Mesenchymal stem cell (in vitro differentiated cells and primary cell): ENCODE results near the gene TBC1D22A.

Experiments used
- DNase-seq: peaks from one replicate; pipeline ENCODE4 v3.0.0-alpha.2; 2013
- H2AFZ ChIP-seq: one replicate; pipeline ENCODE4 v1.6.1; 2013; ENCODE audit warnings: low read depth, mild to moderate bottlenecking, control low read depth, inconsistent platforms, low read length, moderate library complexity
- H2AK5ac ChIP-seq: 2 replicates; pipeline ENCODE4 v1.6.1; 2013; ENCODE audit warnings: low read length, moderate library complexity, mild to moderate bottlenecking, inconsistent platforms; ENCODE audit not compliant: severe bottlenecking
- H2BK120ac ChIP-seq: one replicate; pipeline ENCODE4 v1.6.1; 2013; ENCODE audit warnings: low read depth, mild to moderate bottlenecking, inconsistent platforms, low read length, moderate library complexity
- H2BK12ac ChIP-seq, 2 experiments: one replicate each; pipeline ENCODE4 v1.6.1; 2013; ENCODE audit warnings: inconsistent platforms in 2 of 2, low read length in 2 of 2, mild to moderate bottlenecking in 2 of 2, moderate library complexity in 2 of 2, control low read depth in 1 of 2
- H2BK15ac ChIP-seq: one replicate; pipeline ENCODE4 v1.6.1; 2013; ENCODE audit warnings: mild to moderate bottlenecking, low read depth, inconsistent platforms; ENCODE audit not compliant: poor library complexity, severe bottlenecking
- H2BK5ac ChIP-seq: 2 replicates; pipeline ENCODE4 v1.6.1; 2013; ENCODE audit warnings: low read depth, mild to moderate bottlenecking, low read length, control low read depth, inconsistent platforms; ENCODE audit not compliant: poor library complexity, severe bottlenecking
- H3K14ac ChIP-seq, 2 experiments: one replicate each; pipeline ENCODE4 v1.6.1; 2013; ENCODE audit warnings: inconsistent platforms in 2 of 2, low read length in 2 of 2, control low read depth in 1 of 2, mild to moderate bottlenecking in 1 of 2, moderate library complexity in 1 of 2
- H3K18ac ChIP-seq, 2 experiments: one replicate each; pipeline ENCODE4 v1.6.1; 2013; ENCODE audit warnings: inconsistent platforms in 2 of 2, low read length in 2 of 2, control low read depth in 1 of 2, low read depth in 1 of 2, mild to moderate bottlenecking in 1 of 2
- H3K23ac ChIP-seq, 2 experiments: one replicate each; pipeline ENCODE4 v1.6.1; 2013; ENCODE audit warnings: inconsistent platforms in 2 of 2, low read length in 2 of 2, mild to moderate bottlenecking in 2 of 2, moderate library complexity in 2 of 2, control low read depth in 1 of 2
- H3K27ac ChIP-seq: 2 replicates; pipeline ENCODE4 v1.5.1; 2013; ENCODE audit warnings: mild to moderate bottlenecking, moderate library complexity, low read length, control low read depth, inconsistent platforms; ENCODE audit not compliant: poor library complexity, severe bottlenecking
- H3K27me3 ChIP-seq, 2 experiments: 2 replicates each; pipeline versions ENCODE4 v1.6.1 to v1.7.0; 2013; ENCODE audit warnings: low read length in 2 of 2, mild to moderate bottlenecking in 2 of 2, moderate library complexity in 2 of 2, control low read depth in 1 of 2, inconsistent platforms in 1 of 2; ENCODE audit not compliant: control insufficient read depth in 1 of 2, insufficient read depth in 1 of 2
- H3K36me3 ChIP-seq, 2 experiments: 2 replicates each; pipeline versions ENCODE4 v1.6.1 to v1.7.0; 2013; ENCODE audit warnings: low read length in 2 of 2, control low read depth in 1 of 2, inconsistent platforms in 1 of 2, low read depth in 1 of 2, mild to moderate bottlenecking in 1 of 2; ENCODE audit not compliant: insufficient read depth in 2 of 2, control insufficient read depth in 1 of 2
- H3K4ac ChIP-seq, 2 experiments: one replicate each; pipeline ENCODE4 v1.6.1; 2013; ENCODE audit warnings: inconsistent platforms in 2 of 2, low read length in 2 of 2, mild to moderate bottlenecking in 2 of 2, moderate library complexity in 2 of 2, control low read depth in 1 of 2, low read depth in 1 of 2
- H3K4me1 ChIP-seq: 2 replicates; pipeline ENCODE4 v1.6.1; 2013; ENCODE audit warnings: low read depth, low read length, control low read depth; ENCODE audit not compliant: control insufficient read depth, insufficient read depth
- H3K4me2 ChIP-seq: 2 replicates; pipeline ENCODE4 v1.6.1; 2013; ENCODE audit warnings: low read length, mild to moderate bottlenecking, inconsistent platforms; ENCODE audit not compliant: poor library complexity, severe bottlenecking
- H3K4me3 ChIP-seq, 2 experiments: 2 replicates each; pipeline versions ENCODE4 v1.5.1 to v1.7.0; 2013; ENCODE audit warnings: low read length in 2 of 2, mild to moderate bottlenecking in 2 of 2, control low read depth in 1 of 2, low read depth in 1 of 2; ENCODE audit not compliant: insufficient read depth in 1 of 2
- H3K79me1 ChIP-seq: replicated peaks from 2 replicates; pipeline ENCODE4 v1.6.1; 2013; ENCODE audit warnings: mild to moderate bottlenecking, control low read depth, low read length, inconsistent platforms; ENCODE audit not compliant: poor library complexity, severe bottlenecking
- H3K9ac ChIP-seq: 2 replicates; pipeline ENCODE4 v1.7.0; 2013; ENCODE audit warnings: mild to moderate bottlenecking, low read length, moderate library complexity
- H3K9me3 ChIP-seq: 2 replicates; pipeline ENCODE4 v1.7.0; 2013; ENCODE audit warnings: mild to moderate bottlenecking, low read length; ENCODE audit not compliant: control insufficient read depth
- H4K8ac ChIP-seq: one replicate; pipeline ENCODE4 v1.6.1; 2013; ENCODE audit warnings: inconsistent platforms, mild to moderate bottlenecking, low read length, moderate library complexity
- H4K91ac ChIP-seq: one replicate; pipeline ENCODE4 v1.6.1; 2013; ENCODE audit warnings: mild to moderate bottlenecking, low read length, inconsistent platforms
- WGBS: methylation state at CpG from one replicate; pipeline ENCODE4 v1.1.7; 2013; ENCODE audit warnings: mixed read lengths; 5-methylcytosine and 5-hydroxymethylcytosine counted together

TBC1D22A gene

GRCh38 chr22:46896568-46897245 is 134.3 kb downstream of the TBC1D22A start:
- 90% methylated on average over 13 of the region's 13 CpGs for WGBS
- Histone ChIP-seq H3K14ac (no peak overlapping the region), H2BK5ac (no peak overlapping the region), H3K27ac (no peak overlapping the region), H2AFZ (no peak overlapping the region), H4K91ac (no peak overlapping the region), H3K4ac (no peak overlapping the region), H3K79me1 (peaks cover 33% of the 10 kb centered on the region), H2AK5ac (no peak overlapping the region), H2BK15ac (no peak overlapping the region), H2BK120ac (no peak overlapping the region), H3K18ac (no peak overlapping the region), H2BK12ac (no peak overlapping the region), H3K4me3 (no peak overlapping the region), H3K9me3 (no peaks in the 10 kb centered on the region), H3K4me1 (no peaks in the 10 kb centered on the region), H3K4me2 (no peak overlapping the region), H3K27me3 (no peaks in the 10 kb centered on the region), H3K36me3 (peaks cover 32 to 34% of the 10 kb centered on the region in 2 experiments), H4K8ac (no peak overlapping the region), H3K9ac (no peak overlapping the region), H3K23ac (no peak overlapping the region)
- no peak for DNase-seq

GRCh38 chr22:46897246-46897623 is 134.8 kb downstream of the TBC1D22A start:
- DNase-seq = no peak
- no peaks in the 10 kb centered on the region for H3K9me3 ChIP-seq
- H3K27ac ChIP-seq = no peak overlapping the region
- no peak overlapping the region for H2BK120ac ChIP-seq
- H3K27me3 ChIP-seq = no peaks in the 10 kb centered on the region
- no peak overlapping the region for H2AK5ac ChIP-seq
- no peak overlapping the region for H2AFZ ChIP-seq
- H3K79me1 ChIP-seq = peaks cover 35% of the 10 kb centered on the region
- no peak overlapping the region for H2BK12ac ChIP-seq
- WGBS = 99% methylated on average over 4 of the region's 4 CpGs
- no peak overlapping the region for H4K8ac ChIP-seq
- no peak overlapping the region for H4K91ac ChIP-seq
- peaks cover 32% of the 10 kb centered on the region in 2 experiments for H3K36me3 ChIP-seq
- no peak overlapping the region for H3K18ac ChIP-seq
- H2BK15ac ChIP-seq = no peak overlapping the region
- H3K4me3 ChIP-seq = no peak overlapping the region
- H3K9ac ChIP-seq = no peak overlapping the region
- H3K14ac ChIP-seq = no peak overlapping the region
- H2BK5ac ChIP-seq = no peak overlapping the region
- no peaks in the 10 kb centered on the region for H3K4me1 ChIP-seq
- no peak overlapping the region for H3K23ac ChIP-seq
- no peak overlapping the region for H3K4ac ChIP-seq
- H3K4me2 ChIP-seq = no peak overlapping the region

- H2BK12ac ChIP-seq = no peak overlapping the region
- peaks cover 5% of the 10 kb centered on the region for H3K4me1 ChIP-seq
- H3K23ac ChIP-seq = no peak overlapping the region
- H3K36me3 ChIP-seq = peaks cover 21 to 26% of the 10 kb centered on the region in 2 experiments
- H3K4ac ChIP-seq = no peak overlapping the region
- no peaks in the 10 kb centered on the region for H3K9me3 ChIP-seq
- no peak overlapping the region for H3K27ac ChIP-seq
- H3K9ac ChIP-seq = no peak overlapping the region
- no peak overlapping the region for H2BK5ac ChIP-seq
- no peak overlapping the region for H2AK5ac ChIP-seq
- no peak overlapping the region for H4K91ac ChIP-seq
- WGBS = 96% methylated on average over 5 of the region's 5 CpGs
- no peak overlapping the region for H3K14ac ChIP-seq
- H3K4me2 ChIP-seq = no peak overlapping the region
- H2BK120ac ChIP-seq = no peak overlapping the region
- H2BK15ac ChIP-seq = no peak overlapping the region
- no peak overlapping the region for H3K4me3 ChIP-seq
- H3K27me3 ChIP-seq = no peaks in the 10 kb centered on the region
- no peak overlapping the region for H4K8ac ChIP-seq
- H2AFZ ChIP-seq = no peak overlapping the region
- H3K18ac ChIP-seq = no peak overlapping the region
- peaks cover 42% of the 10 kb centered on the region for H3K79me1 ChIP-seq
- no peak for DNase-seq
Measured at GRCh38 chr22:46900549-46900948, 138.1 kb downstream of the TBC1D22A start.

GRCh38 chr22:46902436-46902835 is 140.0 kb downstream of the TBC1D22A start:
- DNase-seq = no peak
- H3K79me1 ChIP-seq = peaks cover 48% of the 10 kb centered on the region
- H3K4ac ChIP-seq = no peak overlapping the region
- no peak overlapping the region for H2BK15ac ChIP-seq
- H3K36me3 ChIP-seq = peaks cover 4 to 29% of the 10 kb centered on the region in 2 experiments
- no peak overlapping the region for H2AFZ ChIP-seq
- H2BK12ac ChIP-seq = no peak overlapping the region
- no peak overlapping the region for H2BK120ac ChIP-seq
- no peaks in the 10 kb centered on the region for H3K27me3 ChIP-seq
- H3K23ac ChIP-seq = no peak overlapping the region
- H3K14ac ChIP-seq = no peak overlapping the region
- no peak overlapping the region for H3K4me2 ChIP-seq
- no peak overlapping the region for H4K8ac ChIP-seq
- no peak overlapping the region for H2AK5ac ChIP-seq
- no peak overlapping the region for H3K9ac ChIP-seq
- peaks cover 5% of the 10 kb centered on the region for H3K4me1 ChIP-seq
- WGBS = 57% methylated on average over 14 of the region's 14 CpGs
- no peak overlapping the region for H3K4me3 ChIP-seq
- no peak overlapping the region for H3K27ac ChIP-seq
- H3K18ac ChIP-seq = no peak overlapping the region
- H4K91ac ChIP-seq = no peak overlapping the region
- no peaks in the 10 kb centered on the region for H3K9me3 ChIP-seq
- no peak overlapping the region for H2BK5ac ChIP-seq
